Measurements from ENCODE around the gene EXOC3L4. TPM values are rescaled to one million over a fixed set of nuclear protein-coding genes. Genes with fewer than 3 reads are reported as not detected.

The EXOC3L4 gene
- total RNA-seq, 6 experiments from 2014 or later = 0.45 TPM; not detected in 5

- H3K4me1 Mint-ChIP-seq (ENCODE audit: low read depth) = peaks cover 28% of the 10 kb centered on the region
- no peaks in the 10 kb centered on the region for H3K9me3 Mint-ChIP-seq
- no peak for TF ChIP-seq CTCF (IDR thresholded peaks at IDR 0.05)
- H3K27me3 Mint-ChIP-seq (ENCODE audit: insufficient read depth) = no peaks in the 10 kb centered on the region; the same call in 1 of the 2 replicates
- peaks cover 20% of the 10 kb centered on the region for H3K36me3 Mint-ChIP-seq (ENCODE audit: low read depth)
- DNase-seq = peak; percentile 72
- H3K27ac Mint-ChIP-seq = peak overlapping the region; percentile 96
- peak overlapping the region; percentile 53 for H3K4me3 Mint-ChIP-seq
These were observed 42.1 kb downstream of the EXOC3L4 start for GRCh38 chr14:103136388-103137271.

DNA sequence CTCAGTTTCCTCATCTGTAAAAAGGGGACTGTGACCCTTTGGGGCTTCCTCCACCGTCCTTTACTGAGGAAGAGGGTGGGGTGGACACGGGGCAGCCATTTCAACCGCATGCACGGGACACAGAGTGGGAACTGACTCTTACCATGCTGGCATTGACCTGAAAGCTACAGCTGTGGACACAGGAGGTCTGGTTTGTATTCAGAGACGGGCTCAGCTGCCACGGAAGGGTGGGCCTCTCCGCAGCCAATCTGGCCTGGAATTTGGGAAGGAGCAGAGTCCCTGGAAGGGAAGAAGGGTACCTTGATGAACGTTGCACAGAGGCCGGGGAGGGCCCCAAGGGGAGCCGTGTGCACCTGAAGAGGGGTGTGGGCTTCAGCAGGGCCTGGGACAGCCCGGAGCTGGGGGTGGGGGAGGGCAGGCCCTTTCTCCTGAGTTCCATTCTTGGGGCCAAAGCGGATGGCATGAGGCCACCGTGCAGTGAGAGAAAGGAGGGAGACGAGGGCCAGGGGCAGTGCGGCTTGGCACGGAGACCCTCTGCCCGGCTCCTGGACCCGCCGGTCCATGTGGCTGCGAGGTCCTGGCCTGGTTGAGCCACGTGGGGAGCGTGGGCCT lies 43.3 kb downstream of the EXOC3L4 start:
- H3K9me3 Mint-ChIP-seq = no peaks in the 10 kb centered on the region
- peaks cover 17% of the 10 kb centered on the region for H3K36me3 Mint-ChIP-seq (ENCODE audit: low read depth)
- H3K27me3 Mint-ChIP-seq (ENCODE audit: insufficient read depth) = no peaks in the 10 kb centered on the region; the same call in none of the 2 replicates
- H3K4me3 Mint-ChIP-seq = no peak overlapping the region
- DNase-seq = no peak
- TF ChIP-seq CTCF (IDR thresholded peaks at IDR 0.05) = no peak
- no peak overlapping the region for H3K27ac Mint-ChIP-seq
- H3K4me1 Mint-ChIP-seq (ENCODE audit: low read depth) = peaks cover 32% of the 10 kb centered on the region

DNA sequence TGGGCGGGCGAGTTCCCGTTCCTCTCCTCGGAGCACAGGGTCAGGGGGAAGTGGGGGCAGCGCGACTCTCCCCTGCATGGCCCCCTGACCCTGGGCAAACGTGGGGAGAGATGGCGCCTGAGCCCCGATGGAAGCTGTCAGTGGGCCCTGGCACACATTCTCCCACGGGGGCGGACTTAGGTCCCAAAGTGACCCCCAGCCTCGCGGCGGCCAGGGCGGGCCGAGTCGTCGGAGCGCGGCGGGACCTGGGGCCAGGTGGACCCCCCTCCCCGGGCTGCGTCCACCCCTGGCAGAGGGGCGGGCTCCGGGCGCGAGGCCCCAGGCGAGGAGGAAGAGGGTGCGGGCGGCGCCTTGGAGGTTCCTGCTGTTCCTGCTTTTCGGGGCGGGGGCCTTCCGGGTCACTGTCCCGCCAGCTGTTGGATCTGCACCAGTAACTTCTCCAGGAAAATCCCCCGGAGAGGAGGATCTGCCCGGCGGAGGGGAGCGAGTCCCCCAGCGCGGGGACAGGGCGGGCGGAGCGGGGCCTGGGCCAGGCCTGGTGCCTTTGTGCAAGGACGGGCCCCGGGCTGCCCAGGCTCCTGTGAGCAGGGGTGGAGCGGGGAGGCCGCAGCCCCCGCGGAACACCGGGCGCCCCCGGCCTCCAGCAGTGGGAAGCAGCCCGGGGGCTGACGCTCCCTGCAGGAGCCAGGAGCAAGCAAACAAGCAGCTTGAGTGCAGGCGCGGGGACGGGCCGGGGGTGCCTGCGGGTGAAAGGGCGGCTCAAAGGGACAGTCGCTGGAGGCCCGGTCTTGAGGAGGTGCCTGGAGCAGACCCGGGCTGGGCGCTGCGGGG lies 44.0 kb downstream of the EXOC3L4 start:
- Mint-ChIP-seq H3K27me3 (ENCODE audit: insufficient read depth) (peaks cover 1% of the 10 kb centered on the region), H3K9me3 (no peaks in the 10 kb centered on the region), H3K27ac (no peak overlapping the region), H3K4me3 (no peak overlapping the region), H3K36me3 (ENCODE audit: low read depth) (peaks cover 15% of the 10 kb centered on the region), H3K4me1 (ENCODE audit: low read depth) (peaks cover 39% of the 10 kb centered on the region)
- no peak for TF ChIP-seq CTCF (IDR thresholded peaks at IDR 0.05)
- no peak for DNase-seq

DNA sequence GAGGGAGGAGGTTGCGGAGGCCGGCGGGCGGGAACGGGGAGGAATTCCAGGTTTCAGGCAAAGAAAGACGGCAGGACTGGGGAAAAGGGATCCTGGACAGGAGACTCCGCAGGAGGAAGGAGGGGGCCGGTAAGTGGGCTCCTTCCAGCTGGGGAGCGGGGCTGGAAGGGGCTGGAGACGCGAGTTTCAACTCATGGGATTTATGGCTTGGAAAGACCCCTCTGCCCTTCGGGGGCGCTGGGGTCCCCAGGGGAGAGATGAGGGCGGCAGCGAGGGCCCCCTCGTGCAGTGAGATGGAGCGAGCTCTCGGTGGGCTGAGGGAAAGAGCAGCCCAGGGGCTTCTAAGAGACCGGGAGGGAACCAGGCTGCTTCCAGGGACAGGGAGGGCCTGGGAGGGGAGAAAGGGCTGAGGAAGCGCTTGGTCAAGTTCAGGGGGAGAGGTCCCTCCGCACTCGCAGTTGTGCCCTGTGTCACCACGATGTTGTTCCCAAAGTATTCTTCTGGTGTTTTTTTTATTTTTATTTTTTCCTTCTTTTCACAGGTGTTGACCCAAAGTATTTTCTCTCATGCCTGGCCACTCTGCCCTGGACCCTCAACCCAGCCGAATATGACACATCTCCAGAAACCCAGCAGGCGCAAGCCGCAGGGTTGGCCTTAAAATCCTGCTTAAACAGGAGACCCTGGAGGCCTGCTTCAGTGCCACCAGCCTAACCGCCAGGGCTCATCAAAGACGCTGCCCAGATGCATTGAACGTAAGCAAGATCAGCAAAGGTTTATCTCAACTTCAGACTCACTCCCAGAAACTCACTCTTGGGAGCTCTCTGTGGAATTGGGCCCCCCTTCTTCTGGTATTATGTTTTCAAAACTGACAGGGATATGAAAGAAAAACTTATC lies 44.9 kb downstream of the EXOC3L4 start:
- Mint-ChIP-seq H3K36me3 (ENCODE audit: low read depth) (peaks cover 15% of the 10 kb centered on the region), H3K4me1 (ENCODE audit: low read depth) (peaks cover 48% of the 10 kb centered on the region), H3K27me3 (ENCODE audit: insufficient read depth) (peaks cover 2% of the 10 kb centered on the region), H3K9me3 (no peaks in the 10 kb centered on the region), H3K27ac (no peak overlapping the region), H3K4me3 (no peak overlapping the region)
- no peak for TF ChIP-seq CTCF (IDR thresholded peaks at IDR 0.05)
- no peak for DNase-seq
